Left forelimb (tissue), 1 donor: ENCODE measurements around the gene THUMPD1.
"Not testable (repeated sequence)": the region's sequence is repeated elsewhere in the genome, so short reads cannot be mapped to it uniquely, and the experiment has no call there.

Experiments used
- DNase-seq: peaks from one replicate; pipeline ENCODE4 v3.0.0-alpha.2; 2018; ENCODE audit warnings: low spot score

THUMPD1 gene

DNA sequence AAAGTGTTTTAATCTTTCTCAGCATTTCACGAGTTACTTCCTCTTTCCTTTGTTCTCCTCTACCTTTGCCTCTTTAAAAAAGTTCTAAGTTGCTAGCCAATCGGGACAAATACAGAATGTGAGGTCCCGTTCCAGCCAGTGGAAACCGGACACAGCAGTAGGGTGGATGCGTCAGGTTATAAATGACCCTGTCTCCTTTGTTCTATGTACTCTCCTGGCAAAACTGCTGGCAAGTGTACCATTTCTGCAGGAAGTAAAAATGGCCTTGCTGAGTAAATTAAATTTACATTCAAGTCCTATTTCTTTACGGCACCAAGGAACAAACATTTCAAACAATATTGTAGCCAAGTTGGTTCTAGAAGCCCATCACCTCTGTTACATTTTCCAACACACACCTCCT lies 47.5 kb downstream of the THUMPD1 start:
- not testable (repeated sequence) for DNase-seq

DNA sequence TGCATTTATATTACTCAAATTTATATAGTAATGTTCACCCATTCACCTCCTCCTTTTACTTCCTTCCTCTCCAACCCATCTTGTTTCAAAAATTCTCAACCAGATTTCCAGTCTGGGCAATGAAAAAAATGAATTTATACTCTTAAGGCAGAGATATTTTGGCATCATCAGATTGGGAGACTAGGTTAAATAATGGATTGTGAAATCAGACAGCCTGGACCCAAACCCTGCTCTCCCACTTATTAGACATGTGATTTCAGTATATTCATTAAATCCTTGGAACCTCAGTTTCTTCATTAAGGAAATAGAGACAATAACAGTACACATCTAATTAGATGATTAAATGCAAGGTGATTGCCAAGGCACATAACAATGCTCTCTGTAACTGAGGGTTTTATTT lies 52.0 kb downstream of the THUMPD1 start:
- DNase-seq = no peak

DNA sequence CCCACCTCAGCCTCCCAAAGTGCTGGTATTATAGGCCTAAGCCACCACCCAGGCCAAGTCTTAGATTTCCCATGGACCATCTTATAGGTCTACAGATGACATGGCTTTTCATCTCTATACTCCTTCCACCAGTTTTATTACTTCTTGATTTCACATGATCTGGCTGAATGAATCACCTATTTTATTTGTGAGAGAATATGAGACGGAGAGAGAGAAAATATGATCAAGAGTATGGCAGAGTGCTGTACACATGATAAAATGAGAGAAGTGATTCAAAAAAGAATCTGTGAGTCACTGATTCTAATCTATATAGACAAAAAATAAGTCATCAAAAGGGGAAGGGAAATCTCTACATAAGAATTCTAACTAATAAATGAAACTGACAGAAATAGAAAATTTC lies 57.8 kb downstream of the THUMPD1 start:
- DNase-seq = no peak
